GM19238 (cell line): Measurements from ENCODE around the gene TOPBP1.
"Not testable (repeated sequence)": the region's sequence is repeated elsewhere in the genome, so short reads cannot be mapped to it uniquely, and the experiment has no call there.

Experiments used
- DNase-seq: peaks from one replicate; pipeline ENCODE4 v3.0.0; 2011; ENCODE audit warnings: low spot score; ENCODE audit not compliant: insufficient read length

TOPBP1 gene

GRCh38 chr3:133572158-133573053 lies 89.3 kb downstream of the TOPBP1 start:
- no peak for DNase-seq

- no peak for DNase-seq
Observed at GRCh38 chr3:133570937-133571320, 90.8 kb downstream of the TOPBP1 start.

- no peak for DNase-seq
Observed at GRCh38 chr3:133570139-133570936, 91.4 kb downstream of the TOPBP1 start.

GRCh38 chr3:133568294-133569014 lies 93.3 kb downstream of the TOPBP1 start:
- no peak for DNase-seq

- DNase-seq, result no peak
Observed at GRCh38 chr3:133563816-133564215, 97.9 kb downstream of the TOPBP1 start.

GRCh38 chr3:133563186-133563591 lies 98.6 kb downstream of the TOPBP1 start:
- DNase-seq, result no peak

- no peak for DNase-seq
Observed at GRCh38 chr3:133562376-133562775, 99.4 kb downstream of the TOPBP1 start.

- DNase-seq, result no peak
Observed at GRCh38 chr3:133561679-133562078, 100.1 kb downstream of the TOPBP1 start.

- DNase-seq, result not testable (repeated sequence)
Observed at GRCh38 chr3:133551589-133551988, 110.2 kb downstream of the TOPBP1 start.
